Activated CD4-positive, CD25-positive, alpha-beta regulatory T cell treated with anti-CD3 and anti-CD28 coated beads, Interleukin-2, amount 50 U/mL, for 24 hours (primary cell): ENCODE data around the gene VSTM2B.

Experiments
- ATAC-seq, 2 donors: fragments of 150-1000 bp; cut with Tn5 transposase; one replicate each; pipeline ENCODE4 v1.10.0; 2021; ENCODE audit warnings: mild to moderate bottlenecking in 1 of 2, moderate library complexity in 1 of 2

VSTM2B gene

GRCh38 chr19:29497241-29497640 lies 28.6 kb upstream of the VSTM2B start:
- no peak for ATAC-seq

GRCh38 chr19:29497686-29498436 lies 27.9 kb upstream of the VSTM2B start:
- ATAC-seq: no peak

- ATAC-seq: no peak
Measured at GRCh38 chr19:29499261-29499920, 26.4 kb upstream of the VSTM2B start.

- ATAC-seq: no peak
Measured at GRCh38 chr19:29499921-29500590, 25.7 kb upstream of the VSTM2B start.

- no peak for ATAC-seq
Measured at GRCh38 chr19:29501816-29502580, 23.8 kb upstream of the VSTM2B start.

GRCh38 chr19:29502581-29502850 lies 23.3 kb upstream of the VSTM2B start:
- no peak for ATAC-seq

GRCh38 chr19:29503140-29503758 lies 22.5 kb upstream of the VSTM2B start:
- ATAC-seq: no peak

GRCh38 chr19:29503785-29504184 lies 22.0 kb upstream of the VSTM2B start:
- no peak for ATAC-seq

GRCh38 chr19:29504454-29504853 lies 21.3 kb upstream of the VSTM2B start:
- ATAC-seq: no peak

GRCh38 chr19:29505097-29505824 lies 20.5 kb upstream of the VSTM2B start:
- no peak for ATAC-seq

- no peak for ATAC-seq
Measured at GRCh38 chr19:29506619-29506911, 19.2 kb upstream of the VSTM2B start.

- no peak for ATAC-seq
Measured at GRCh38 chr19:29507081-29507860, 18.5 kb upstream of the VSTM2B start.

GRCh38 chr19:29508181-29508580 lies 17.6 kb upstream of the VSTM2B start:
- ATAC-seq: no peak

GRCh38 chr19:29509456-29509855 lies 16.3 kb upstream of the VSTM2B start:
- ATAC-seq: no peak

- no peak for ATAC-seq
Measured at GRCh38 chr19:29510701-29511265, 15.0 kb upstream of the VSTM2B start.

- no peak for ATAC-seq
Measured at GRCh38 chr19:29511768-29512167, 14.0 kb upstream of the VSTM2B start.

- no peak for ATAC-seq
Measured at GRCh38 chr19:29512748-29513147, 13.0 kb upstream of the VSTM2B start.

- peak; percentile 36 to 45 for ATAC-seq
Measured at GRCh38 chr19:29514525-29515232, 11.1 kb upstream of the VSTM2B start.

GRCh38 chr19:29515233-29515619 lies 10.6 kb upstream of the VSTM2B start:
- ATAC-seq: no peak

- no peak for ATAC-seq
Measured at GRCh38 chr19:29515706-29516357, 10.0 kb upstream of the VSTM2B start.
